ENCODE measurements around the gene PDE6C. TPM values are rescaled to one million over a fixed set of nuclear protein-coding genes. Genes with fewer than 3 reads are reported as not detected.

PDE6C gene
- polyA plus RNA-seq, 1 experiment = not detected

DNA sequence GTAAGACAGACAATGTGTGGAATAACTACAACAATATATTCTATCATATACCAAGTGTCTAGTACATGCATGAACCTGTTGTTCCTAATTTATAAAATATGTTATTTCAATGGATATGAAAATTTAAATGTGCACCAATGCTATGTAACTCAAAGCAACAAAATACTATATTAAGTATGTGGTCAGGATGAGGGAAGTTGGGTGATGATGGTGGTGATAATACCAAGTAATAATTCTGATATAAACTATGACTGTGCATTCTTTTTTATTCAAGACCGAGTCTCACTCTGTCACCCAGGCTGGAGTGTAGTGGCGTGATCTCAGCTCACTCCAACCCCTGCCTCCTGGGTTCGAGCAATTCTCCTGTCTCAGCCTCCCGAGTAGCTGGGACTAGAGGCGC lies 92.1 kb downstream of the PDE6C start:
- Histone ChIP-seq H3K27me3 (ENCODE audit: control insufficient read depth, insufficient read depth, low read length) (peaks cover 12% of the 10 kb centered on the region), H3K4me3 (ENCODE audit: low read depth, low read length) (no peak overlapping the region), H3K27ac (ENCODE audit: low read depth, low read length) (no peak overlapping the region), H3K9me3 (ENCODE audit: control insufficient read depth, insufficient read depth, low read length) (no peaks in the 10 kb centered on the region)
- no peak for DNase-seq (ENCODE audit: low read depth, low spot score)
- TF ChIP-seq, protein P1, sequence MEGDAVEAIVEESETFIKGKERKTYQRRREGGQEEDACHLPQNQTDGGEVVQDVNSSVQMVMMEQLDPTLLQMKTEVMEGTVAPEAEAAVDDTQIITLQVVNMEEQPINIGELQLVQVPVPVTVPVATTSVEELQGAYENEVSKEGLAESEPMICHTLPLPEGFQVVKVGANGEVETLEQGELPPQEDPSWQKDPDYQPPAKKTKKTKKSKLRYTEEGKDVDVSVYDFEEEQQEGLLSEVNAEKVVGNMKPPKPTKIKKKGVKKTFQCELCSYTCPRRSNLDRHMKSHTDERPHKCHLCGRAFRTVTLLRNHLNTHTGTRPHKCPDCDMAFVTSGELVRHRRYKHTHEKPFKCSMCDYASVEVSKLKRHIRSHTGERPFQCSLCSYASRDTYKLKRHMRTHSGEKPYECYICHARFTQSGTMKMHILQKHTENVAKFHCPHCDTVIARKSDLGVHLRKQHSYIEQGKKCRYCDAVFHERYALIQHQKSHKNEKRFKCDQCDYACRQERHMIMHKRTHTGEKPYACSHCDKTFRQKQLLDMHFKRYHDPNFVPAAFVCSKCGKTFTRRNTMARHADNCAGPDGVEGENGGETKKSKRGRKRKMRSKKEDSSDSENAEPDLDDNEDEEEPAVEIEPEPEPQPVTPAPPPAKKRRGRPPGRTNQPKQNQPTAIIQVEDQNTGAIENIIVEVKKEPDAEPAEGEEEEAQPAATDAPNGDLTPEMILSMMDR (IDR thresholded peaks at IDR 0.05; ENCODE audit: low read depth, low read length) = no peak
- ChIA-PET POLR2A (no interaction called here), CTCF (interaction anchor here (2.7 kb wide), 1 partner anchor 112 kb away, joined by 10 read pairs; no protein-coding TSS in a partner anchor)

DNA sequence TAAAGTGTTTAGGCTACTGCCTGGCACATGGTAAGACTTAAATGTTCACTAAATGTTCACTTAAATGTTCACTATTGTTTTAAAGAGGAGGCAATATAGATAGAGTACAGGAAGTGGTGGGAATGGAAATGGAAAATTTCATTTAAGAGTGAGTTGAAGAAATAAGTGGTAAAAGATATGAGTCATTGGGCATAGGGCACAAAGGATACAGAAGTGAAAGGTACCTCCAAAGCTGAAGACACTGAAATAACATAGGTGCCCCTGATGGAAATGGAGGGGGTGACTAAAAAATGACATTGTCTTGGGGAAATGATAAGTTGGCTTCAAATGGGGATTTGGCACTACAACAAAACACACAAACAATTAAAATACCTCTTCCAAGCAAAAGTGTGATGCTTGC lies 95.3 kb downstream of the PDE6C start:
- TF ChIP-seq, protein P1 (IDR thresholded peaks at IDR 0.05; ENCODE audit: low read depth, low read length) = no peak
- peaks cover 18% of the 10 kb centered on the region for H3K27me3 ChIP-seq (ENCODE audit: control insufficient read depth, insufficient read depth, low read length)
- DNase-seq (ENCODE audit: low read depth, low spot score) = no peak
- ChIA-PET CTCF (interaction anchor here (1.0 kb wide), 1 partner anchor 108 kb away, joined by 3 read pairs; no protein-coding TSS in a partner anchor), POLR2A (no interaction called here)
- H3K27ac ChIP-seq (ENCODE audit: low read depth, low read length) = no peak overlapping the region
- no peaks in the 10 kb centered on the region for H3K9me3 ChIP-seq (ENCODE audit: control insufficient read depth, insufficient read depth, low read length)
- no peak overlapping the region for H3K4me3 ChIP-seq (ENCODE audit: low read depth, low read length)

DNA sequence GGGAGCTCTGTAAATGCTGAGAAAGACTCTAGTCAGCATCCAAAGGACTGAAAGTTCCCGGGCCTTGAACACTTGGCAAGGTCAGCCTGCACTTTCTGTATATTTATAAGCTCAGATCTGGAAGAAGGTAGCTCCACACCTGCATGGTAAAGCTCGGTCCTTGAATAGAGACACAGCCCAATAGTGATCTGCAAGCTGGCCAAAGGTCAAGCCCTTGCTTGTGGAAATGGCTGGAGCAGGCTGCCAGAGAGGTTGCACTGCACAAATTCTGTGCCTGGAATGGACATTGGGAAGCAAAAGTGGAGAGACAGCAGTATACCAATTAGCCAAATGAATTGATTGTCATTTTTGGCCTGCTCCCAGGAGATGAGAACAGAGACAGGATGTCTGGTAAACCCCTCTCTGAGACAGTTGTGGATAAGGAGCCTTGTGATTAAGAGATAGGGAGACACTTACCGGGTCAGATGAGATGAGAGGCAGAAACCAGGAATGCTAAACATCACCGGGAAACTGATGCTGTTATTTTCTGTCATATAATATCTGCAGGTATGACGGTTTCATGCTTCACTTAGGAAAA lies 98.1 kb downstream of the PDE6C start:
- peaks cover 18% of the 10 kb centered on the region for H3K27me3 ChIP-seq (ENCODE audit: control insufficient read depth, insufficient read depth, low read length)
- no peaks in the 10 kb centered on the region for H3K9me3 ChIP-seq (ENCODE audit: control insufficient read depth, insufficient read depth, low read length)
- POLR2A ChIA-PET = no interaction called here
- no peak overlapping the region for H3K27ac ChIP-seq (ENCODE audit: low read depth, low read length)
- TF ChIP-seq, protein P1 (IDR thresholded peaks at IDR 0.05; ENCODE audit: low read depth, low read length) = no peak
- H3K4me3 ChIP-seq (ENCODE audit: low read depth, low read length) = no peak overlapping the region
- CTCF ChIA-PET = no interaction called here
- DNase-seq (ENCODE audit: low read depth, low spot score) = no peak

DNA sequence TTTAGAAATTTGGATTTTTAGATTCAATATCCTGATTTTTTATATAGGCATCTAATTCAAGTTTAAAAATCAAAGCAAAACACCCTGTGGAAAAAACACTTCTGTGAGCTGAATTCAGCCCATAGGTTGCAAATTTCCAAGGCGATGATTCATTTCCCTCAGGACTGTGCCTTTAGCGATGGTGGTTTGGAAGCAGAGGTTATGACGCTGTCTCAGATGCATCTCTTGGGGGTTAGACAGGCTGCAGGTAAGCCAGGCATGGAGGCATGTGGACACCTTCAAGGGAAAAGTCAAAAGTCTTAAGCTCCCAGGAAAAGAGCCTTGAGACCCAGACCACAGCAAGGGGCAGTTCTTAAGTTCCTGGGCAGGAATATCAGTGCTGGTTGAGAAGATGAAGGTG lies 99.6 kb downstream of the PDE6C start:
- TF ChIP-seq, protein P1 (IDR thresholded peaks at IDR 0.05; ENCODE audit: low read depth, low read length) = no peak
- Histone ChIP-seq H3K9me3 (ENCODE audit: control insufficient read depth, insufficient read depth, low read length) (no peaks in the 10 kb centered on the region), H3K27me3 (ENCODE audit: control insufficient read depth, insufficient read depth, low read length) (peaks cover 12% of the 10 kb centered on the region), H3K27ac (ENCODE audit: low read depth, low read length) (no peak overlapping the region), H3K4me3 (ENCODE audit: low read depth, low read length) (no peak overlapping the region)
- DNase-seq (ENCODE audit: low read depth, low spot score) = no peak
- ChIA-PET CTCF (interaction anchor here (1.5 kb wide), 1 partner anchor 104 kb away, joined by 4 read pairs; no protein-coding TSS in a partner anchor), POLR2A (no interaction called here)

DNA sequence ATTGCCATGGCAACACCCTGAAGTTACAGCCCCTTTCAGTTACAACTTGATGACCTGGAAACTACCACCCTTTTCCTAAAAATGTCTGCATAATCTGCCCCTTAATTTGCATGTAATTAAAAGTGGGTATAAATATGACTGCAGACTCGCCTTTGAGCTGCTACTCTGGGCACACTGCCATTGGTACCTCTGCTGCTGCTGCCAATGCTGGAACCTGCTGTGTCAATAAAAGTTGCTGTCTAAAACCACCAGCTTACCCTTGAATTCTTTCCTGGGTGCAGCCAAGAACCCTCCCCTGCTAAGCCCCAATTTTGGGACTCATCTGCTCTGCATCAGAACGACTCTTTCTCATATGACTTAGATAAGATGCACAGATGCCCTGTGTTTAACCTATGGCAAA lies 100.3 kb downstream of the PDE6C start:
- Histone ChIP-seq H3K27ac (ENCODE audit: low read depth, low read length) (no peak overlapping the region), H3K27me3 (ENCODE audit: control insufficient read depth, insufficient read depth, low read length) (peaks cover 11% of the 10 kb centered on the region), H3K9me3 (ENCODE audit: control insufficient read depth, insufficient read depth, low read length) (no peaks in the 10 kb centered on the region), H3K4me3 (ENCODE audit: low read depth, low read length) (no peak overlapping the region)
- POLR2A ChIA-PET = no interaction called here
- no peak for DNase-seq (ENCODE audit: low read depth, low spot score)
- CTCF ChIA-PET = interaction anchor here (0.6 to 1.5 kb wide), 3 partner anchors 103 to 356 kb away, joined by 3 to 4 read pairs (median 3); no protein-coding TSS in a partner anchor
- TF ChIP-seq, protein P1 (IDR thresholded peaks at IDR 0.05; ENCODE audit: low read depth, low read length) = no peak

Measured in AG04450 (cell line).